ENCODE measurements around the gene ZNF74.

Gene ZNF74

GRCh38 chr22:20437613-20438426 lies 43.9 kb downstream of the ZNF74 start, which contains the start of gene SCARF2:
Gene SCARF2 (minus strand): TSS chr22:20437825. CDS start chr22:20437754, 71 bp downstream.
- TF ChIP-seq TAF1 (IDR thresholded peaks at IDR 0.05; ENCODE audit: borderline replicate concordance, insufficient read depth, low read length), result no peak
- TF ChIP-seq SIN3A (IDR thresholded peaks at IDR 0.05; ENCODE audit: borderline replicate concordance, insufficient read depth, low read length), result no peak
- TF ChIP-seq POLR2AphosphoS5 (IDR thresholded peaks at IDR 0.05; ENCODE audit: low read depth, low read length), result no peak
- TF ChIP-seq FOXP2 (optimal IDR thresholded peaks at IDR 0.05; ENCODE audit: borderline replicate concordance, extremely low read depth, extremely low read length, insufficient read depth), result no peak
- no peak for TF ChIP-seq REST (IDR thresholded peaks at IDR 0.05; ENCODE audit: insufficient read depth in 1 of 2, low read depth in 2 of 2, low read length in 2 of 2)

- TF ChIP-seq REST (IDR thresholded peaks at IDR 0.05; ENCODE audit: insufficient read depth in 1 of 2, low read depth in 2 of 2, low read length in 2 of 2) (no peak), POLR2AphosphoS5 (IDR thresholded peaks at IDR 0.05; ENCODE audit: low read depth, low read length) (no peak), TAF1 (IDR thresholded peaks at IDR 0.05; ENCODE audit: borderline replicate concordance, insufficient read depth, low read length) (no peak)
These were observed 44.4 kb downstream of the ZNF74 start for GRCh38 chr22:20438427-20438677.

- TF ChIP-seq SIN3A (IDR thresholded peaks at IDR 0.05; ENCODE audit: borderline replicate concordance, insufficient read depth, low read length) (no peak), REST (IDR thresholded peaks at IDR 0.05; ENCODE audit: insufficient read depth in 1 of 2, low read depth in 2 of 2, low read length in 2 of 2) (no peak), POLR2AphosphoS5 (IDR thresholded peaks at IDR 0.05; ENCODE audit: low read depth, low read length) (no peak), FOXP2 (optimal IDR thresholded peaks at IDR 0.05; ENCODE audit: borderline replicate concordance, extremely low read depth, extremely low read length, insufficient read depth) (no peak), TAF1 (IDR thresholded peaks at IDR 0.05; ENCODE audit: borderline replicate concordance, insufficient read depth, low read length) (no peak)
These were observed 44.9 kb downstream of the ZNF74 start for GRCh38 chr22:20438678-20439492.

GRCh38 chr22:20439556-20439927 lies 45.6 kb downstream of the ZNF74 start:
- no peak for TF ChIP-seq POLR2AphosphoS5 (IDR thresholded peaks at IDR 0.05; ENCODE audit: low read depth, low read length)
- no peak for TF ChIP-seq TAF1 (IDR thresholded peaks at IDR 0.05; ENCODE audit: borderline replicate concordance, insufficient read depth, low read length)
- no peak for TF ChIP-seq FOXP2 (optimal IDR thresholded peaks at IDR 0.05; ENCODE audit: borderline replicate concordance, extremely low read depth, extremely low read length, insufficient read depth)
- no peak for TF ChIP-seq SIN3A (IDR thresholded peaks at IDR 0.05; ENCODE audit: borderline replicate concordance, insufficient read depth, low read length)

GRCh38 chr22:20439928-20440575 lies 46.1 kb downstream of the ZNF74 start:
- no peak for TF ChIP-seq SIN3A (IDR thresholded peaks at IDR 0.05; ENCODE audit: borderline replicate concordance, insufficient read depth, low read length)
- TF ChIP-seq REST (IDR thresholded peaks at IDR 0.05; ENCODE audit: insufficient read depth in 1 of 2, low read depth in 2 of 2, low read length in 2 of 2), result no peak
- no peak for TF ChIP-seq FOXP2 (optimal IDR thresholded peaks at IDR 0.05; ENCODE audit: borderline replicate concordance, extremely low read depth, extremely low read length, insufficient read depth)
- TF ChIP-seq POLR2AphosphoS5 (IDR thresholded peaks at IDR 0.05; ENCODE audit: low read depth, low read length), result no peak
- no peak for TF ChIP-seq TAF1 (IDR thresholded peaks at IDR 0.05; ENCODE audit: borderline replicate concordance, insufficient read depth, low read length)

All from PFSK-1 (cell line).